ENCODE measurements around the gene RAB6A.

DNA sequence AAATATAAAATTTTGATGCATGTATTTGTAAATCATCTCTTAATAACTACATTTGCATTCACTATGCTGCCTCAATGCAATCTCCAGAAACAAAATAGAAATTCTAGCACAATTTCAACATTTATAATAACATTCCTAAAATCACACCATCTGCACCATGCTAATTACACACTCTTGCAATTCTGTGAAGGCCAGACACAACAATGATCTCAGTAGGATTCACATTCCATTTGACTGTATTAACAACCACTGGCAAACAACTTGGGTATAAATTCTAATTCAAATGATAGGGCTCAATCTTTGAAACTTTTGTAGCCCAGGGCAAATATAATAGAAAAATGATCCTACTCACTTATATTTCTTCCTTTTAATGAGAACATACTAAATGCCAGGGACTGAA is 25.9 kb downstream of the RAB6A start:
- TF ChIP-seq, protein P1, sequence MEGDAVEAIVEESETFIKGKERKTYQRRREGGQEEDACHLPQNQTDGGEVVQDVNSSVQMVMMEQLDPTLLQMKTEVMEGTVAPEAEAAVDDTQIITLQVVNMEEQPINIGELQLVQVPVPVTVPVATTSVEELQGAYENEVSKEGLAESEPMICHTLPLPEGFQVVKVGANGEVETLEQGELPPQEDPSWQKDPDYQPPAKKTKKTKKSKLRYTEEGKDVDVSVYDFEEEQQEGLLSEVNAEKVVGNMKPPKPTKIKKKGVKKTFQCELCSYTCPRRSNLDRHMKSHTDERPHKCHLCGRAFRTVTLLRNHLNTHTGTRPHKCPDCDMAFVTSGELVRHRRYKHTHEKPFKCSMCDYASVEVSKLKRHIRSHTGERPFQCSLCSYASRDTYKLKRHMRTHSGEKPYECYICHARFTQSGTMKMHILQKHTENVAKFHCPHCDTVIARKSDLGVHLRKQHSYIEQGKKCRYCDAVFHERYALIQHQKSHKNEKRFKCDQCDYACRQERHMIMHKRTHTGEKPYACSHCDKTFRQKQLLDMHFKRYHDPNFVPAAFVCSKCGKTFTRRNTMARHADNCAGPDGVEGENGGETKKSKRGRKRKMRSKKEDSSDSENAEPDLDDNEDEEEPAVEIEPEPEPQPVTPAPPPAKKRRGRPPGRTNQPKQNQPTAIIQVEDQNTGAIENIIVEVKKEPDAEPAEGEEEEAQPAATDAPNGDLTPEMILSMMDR (IDR thresholded peaks at IDR 0.05), result no peak
- no peak for TF ChIP-seq NR3C1 (IDR thresholded peaks at IDR 0.05)
- TF ChIP-seq POLR2A (IDR thresholded peaks at IDR 0.05; ENCODE audit: low read length), result no peak
- no peak for TF ChIP-seq EP300 (IDR thresholded peaks at IDR 0.05)
- TF ChIP-seq CBX8 (IDR thresholded peaks at IDR 0.05), result no peak
- no peak for TF ChIP-seq NFE2L2 (conservative IDR thresholded peaks at IDR 0.05; ENCODE audit: low read length)
